A549 (cell line): ENCODE results near the gene PIGV. TPM values are rescaled to one million over a fixed set of nuclear protein-coding genes. Genes with fewer than 3 reads are reported as not detected.
A peak's percentile ranks its signal among the peaks of the same experiment; 100 is the strongest.

Experiments
- ATAC-seq, 2 experiments: fragments of 200-7000 bp in 1 of 2; fragments of >200 bp in 1 of 2; cut with Nextera tagmentation in 1 of 2; cut with Tn5 transposase in 1 of 2; 3 replicates each; pipeline versions ENCODE4 v1.8.0 to v1.9.1; 2018 to 2020; ENCODE audit warnings: mild to moderate bottlenecking in 1 of 2, moderate library complexity in 1 of 2
- CTCF ChIA-PET: fragments of 300-600 bp; sonication (Branson Sonifier 250); formaldehyde crosslinking; extraction: SDS; loops from one replicate; lab custom pipeline; 2021; ENCODE audit warnings: antibody characterized with exemption, inconsistent platforms; lab: Yijun Ruan, JAX
- POLR2A ChIA-PET: fragments of 350-600 bp; formaldehyde crosslinking; extraction: SDS; loops from one replicate; lab custom pipeline; 2021; ENCODE audit warnings: antibody characterized with exemption, inconsistent platforms; lab: Yijun Ruan, JAX
- DNase-seq, 2 experiments: peaks; one replicate each; pipeline versions ENCODE4 v3.0.0 to v3.0.0-alpha.2; 2011 to 2016; ENCODE audit warnings: low read depth in 1 of 2, low spot score in 1 of 2
- FAIRE-seq: peaks from 2 replicates; lab custom pipeline; 2011; peaks lifted over from hg19 to GRCh38; lab: Jason Lieb, UNC
- H3K27ac ChIP-seq, 2 experiments: fragments of >200 bp; sonication (Bioruptor Twin); formaldehyde crosslinking; 3 replicates each; pipeline ENCODE4 v1.5.1; 2016 to 2017
- H3K4me1 ChIP-seq: fragments of >200 bp; sonication (Bioruptor Twin); formaldehyde crosslinking; 3 replicates; pipeline ENCODE4 v1.6.1; 2016
- H3K4me2 ChIP-seq: fragments of >200 bp; sonication (Bioruptor Twin); formaldehyde crosslinking; 3 replicates; pipeline ENCODE4 v1.6.1; 2016
- H3K4me3 ChIP-seq: fragments of >200 bp; sonication (Bioruptor Twin); formaldehyde crosslinking; 3 replicates; pipeline ENCODE4 v1.5.1; 2016
- H3K9me3 ChIP-seq: fragments of >200 bp; sonication (Bioruptor Twin); formaldehyde crosslinking; 3 replicates; pipeline ENCODE4 v1.6.1; 2016
- BHLHE40 ChIP-seq: IDR thresholded peaks from 2 replicates; pipeline ENCODE4 v1.6.1; 2012; ENCODE audit warnings: low read depth, low read length, inconsistent platforms
- CBX8 ChIP-seq: fragments of 200-600 bp; sonication (generic); IDR thresholded peaks from 2 replicates; pipeline ENCODE4 v1.6.1; 2016
- CEBPB ChIP-seq, 2 experiments: fragments of >200 bp in 1 of 2; sonication (Bioruptor Twin) in 1 of 2; formaldehyde crosslinking in 1 of 2; IDR thresholded peaks; 2 replicates each; pipeline ENCODE4 v1.6.1; 2012 to 2016
- CHD2 ChIP-seq: fragments of 150-350 bp; IDR thresholded peaks from 2 replicates; pipeline ENCODE4 v1.6.1; 2014; ENCODE audit warnings: low read length; ENCODE audit not compliant: partially characterized antibody
- CHD4 ChIP-seq: fragments of 200-600 bp; sonication (generic); IDR thresholded peaks from 2 replicates; pipeline ENCODE4 v1.6.1; 2016; ENCODE audit warnings: antibody characterized with exemption, mild to moderate bottlenecking, borderline replicate concordance
- ESRRA ChIP-seq: fragments of 150-350 bp; IDR thresholded peaks from 2 replicates; pipeline ENCODE4 v1.6.1; 2014; ENCODE audit warnings: mild to moderate bottlenecking, low read length, borderline replicate concordance
- FOSL2 ChIP-seq, 2 experiments: fragments of 450-650 bp in 1 of 2; fragments of >200 bp in 1 of 2; sonication (Bioruptor Twin) in 1 of 2; formaldehyde crosslinking; IDR thresholded peaks; 2 replicates each; pipeline versions ENCODE4 v1.5.0 to v1.6.1; 2016 to 2020; ENCODE audit warnings: mild to moderate bottlenecking in 1 of 2, moderate library complexity in 1 of 2
- GATA3 ChIP-seq: IDR thresholded peaks from 2 replicates; pipeline ENCODE4 v1.6.1; 2012; ENCODE audit warnings: borderline replicate concordance
- HOXB13 ChIP-seq: fragments of 250-450 bp; sonication (Bioruptor Pico); IDR thresholded peaks from 2 replicates; pipeline ENCODE4 v1.5.0; 2020; ENCODE audit warnings: low read depth, mild to moderate bottlenecking, moderate library complexity
- JUN ChIP-seq, 2 experiments: fragments of >200 bp; sonication (Bioruptor Twin); formaldehyde crosslinking; IDR thresholded peaks; 2 replicates in 1 of 2; 3 replicates in 1 of 2; pipeline ENCODE4 v1.6.1; 2016 to 2017
- KDM5A ChIP-seq: fragments of 200-600 bp; sonication (generic); IDR thresholded peaks from 2 replicates; pipeline ENCODE4 v1.6.1; 2016; ENCODE audit warnings: antibody characterized with exemption, mild to moderate bottlenecking
- NFE2L2 ChIP-seq: fragments of 150-350 bp; conservative IDR thresholded peaks from 2 replicates; pipeline ENCODE4 v1.6.1; 2014; ENCODE audit warnings: low read length
- RAD21 ChIP-seq, 2 experiments: fragments of >200 bp in 1 of 2; sonication (Bioruptor Twin) in 1 of 2; formaldehyde crosslinking in 1 of 2; IDR thresholded peaks in 1 of 2; conservative IDR thresholded peaks in 1 of 2; 2 replicates in 1 of 2; 3 replicates in 1 of 2; pipeline ENCODE4 v1.6.1; 2012 to 2018; ENCODE audit warnings: inconsistent platforms in 1 of 2
- RARB ChIP-seq: fragments of 250-450 bp; sonication (Bioruptor Pico); IDR thresholded peaks from 2 replicates; pipeline ENCODE4 v1.8.0; 2021; ENCODE audit warnings: mild to moderate bottlenecking, moderate library complexity
- TP53 ChIP-seq: fragments of 250-450 bp; sonication (Bioruptor Pico); IDR thresholded peaks from 2 replicates; pipeline ENCODE4 v1.5.0; 2021; ENCODE audit warnings: mild to moderate bottlenecking, moderate library complexity
- ZSCAN20 ChIP-seq: fragments of 250-450 bp; sonication (Bioruptor Pico); IDR thresholded peaks from 2 replicates; pipeline ENCODE4 v1.8.0; 2022; ENCODE audit warnings: mild to moderate bottlenecking, moderate library complexity
- WGBS: methylation state at CpG from one replicate; pipeline ENCODE4 v1.1.6; 2017; ENCODE audit errors: missing lambda C conversion rate; 5-methylcytosine and 5-hydroxymethylcytosine counted together
- polyA plus RNA-seq, 4 experiments: library from polyadenylated mRNA; depleted of rRNA in 3 of 4; stranded (reverse); fragments of >200 nt; fragmentation: RNase III in 1 of 4; extraction: RNeasy Plus Mini Kit Qiagen cat#74134 plus additional on column Dnase treatment in 1 of 4; gene quantifications; 2 replicates in 3 of 4; 3 replicates in 1 of 4; pipeline ENCODE4 v1.2.3, GENCODE V29; 2011 to 2017
- TF ChIP-seq, protein P1 (sequence below): IDR thresholded peaks from 2 replicates; pipeline ENCODE4 v1.6.1; 2012
- TF ChIP-seq, protein P2 (sequence below): fragments of >200 bp; sonication (Bioruptor Twin); formaldehyde crosslinking; IDR thresholded peaks from 2 replicates; pipeline ENCODE4 v1.6.1; 2016
- TF ChIP-seq, protein P3 (sequence below): IDR thresholded peaks from 2 replicates; pipeline ENCODE4 v1.6.1; 2012; ENCODE audit warnings: low read depth, borderline replicate concordance
- TF ChIP-seq, protein P4 (sequence below): fragments of 250-450 bp; sonication (Bioruptor Pico); IDR thresholded peaks from 2 replicates; pipeline ENCODE4 v1.5.0; 2021; ENCODE audit warnings: mild to moderate bottlenecking, moderate library complexity, borderline replicate concordance

PIGV gene
- polyA plus RNA-seq, 2 of the 4 experiments (the other 2 are of a cell fraction) = 7.0 to 16.2 TPM

DNA sequence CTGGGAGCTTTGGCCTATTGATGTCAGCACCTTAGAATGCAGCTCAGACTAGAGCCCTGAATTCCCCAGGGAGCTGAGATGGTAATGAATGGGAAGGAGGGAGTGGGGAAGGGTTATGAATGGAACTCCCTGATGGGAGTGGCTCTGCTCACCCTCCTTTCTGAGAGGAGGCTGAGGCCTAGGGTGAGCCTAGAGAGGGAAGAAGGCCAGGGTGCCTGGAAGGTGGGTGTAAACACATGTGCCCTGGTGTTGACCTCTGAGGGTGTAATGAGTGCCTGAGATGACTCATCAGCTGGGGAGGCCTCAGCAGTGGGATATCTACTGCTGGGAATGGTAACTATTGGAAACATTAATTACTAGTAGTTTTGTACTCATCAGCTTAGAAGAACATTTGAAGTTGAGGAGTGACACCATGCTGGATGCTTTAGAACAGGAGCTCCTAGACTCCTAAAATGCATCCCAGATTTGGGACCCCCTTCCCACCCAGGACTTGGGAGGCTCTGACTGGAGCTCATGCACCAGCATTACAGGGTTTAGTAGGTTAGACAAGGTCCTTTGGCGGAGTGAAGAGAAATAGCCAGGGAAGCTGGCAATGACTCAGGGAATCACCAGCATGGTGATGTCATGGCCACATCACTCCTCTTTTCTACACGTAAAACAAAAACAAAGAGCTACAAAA, 16.0 kb upstream of the PIGV start:
- no peak for FAIRE-seq
- peak; percentile 71 to 91 for ATAC-seq
- TF ChIP-seq NFE2L2 (no peak), CHD4 (no peak), RARB (CRISPR knock-in tag) (peak; percentile 60; the same call in 1 of the 2 replicates), RAD21 (conservative IDR thresholded peaks at IDR 0.05 in 1 of 2, IDR thresholded peaks at IDR 0.05 in 1 of 2) (no peak), BHLHE40 (no peak), CEBPB (IDR thresholded peaks at IDR 0.05) (no peak), GATA3 (no peak), FOSL2 (IDR thresholded peaks at IDR 0.05) (no peak), FOSL2 (CRISPR knock-in tag; IDR thresholded peaks at IDR 0.05) (peak; percentile 82), CBX8 (no peak), ESRRA (no peak), TP53 (CRISPR knock-in tag) (no peak), ZSCAN20 (CRISPR knock-in tag) (no peak), JUN (IDR thresholded peaks at IDR 0.05) (0 out of 5 replicates have a peak, but pooled peaks of 1 of the 2 experiments have one; percentile 35), KDM5A (no peak)
- TF ChIP-seq, protein P1, sequence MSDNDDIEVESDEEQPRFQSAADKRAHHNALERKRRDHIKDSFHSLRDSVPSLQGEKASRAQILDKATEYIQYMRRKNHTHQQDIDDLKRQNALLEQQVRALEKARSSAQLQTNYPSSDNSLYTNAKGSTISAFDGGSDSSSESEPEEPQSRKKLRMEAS = peak; percentile 56; the same call in 1 of the 2 replicates
- TF ChIP-seq, protein P2, sequence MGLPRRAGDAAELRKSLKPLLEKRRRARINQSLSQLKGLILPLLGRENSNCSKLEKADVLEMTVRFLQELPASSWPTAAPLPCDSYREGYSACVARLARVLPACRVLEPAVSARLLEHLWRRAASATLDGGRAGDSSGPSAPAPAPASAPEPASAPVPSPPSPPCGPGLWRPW = no peak
- TF ChIP-seq, protein P3, sequence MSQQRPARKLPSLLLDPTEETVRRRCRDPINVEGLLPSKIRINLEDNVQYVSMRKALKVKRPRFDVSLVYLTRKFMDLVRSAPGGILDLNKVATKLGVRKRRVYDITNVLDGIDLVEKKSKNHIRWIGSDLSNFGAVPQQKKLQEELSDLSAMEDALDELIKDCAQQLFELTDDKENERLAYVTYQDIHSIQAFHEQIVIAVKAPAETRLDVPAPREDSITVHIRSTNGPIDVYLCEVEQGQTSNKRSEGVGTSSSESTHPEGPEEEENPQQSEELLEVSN = no peak
- TF ChIP-seq, all 56 proteins: peak for 4
- Histone ChIP-seq H3K4me2 (peak overlapping the region; percentile 54), H3K27ac (peak overlapping the region; percentile 3 to 78; a peak in 4 of 6 replicates), H3K4me3 (no peak overlapping the region), H3K9me3 (no peaks in the 10 kb centered on the region), H3K4me1 (peaks cover 29% of the 10 kb centered on the region)
- WGBS = 52% methylated on average over 2 of the region's 2 CpGs
- ChIA-PET POLR2A (no interaction called here), CTCF (interaction anchor here (1.7 kb wide), 1 partner anchor 169 kb away, joined by 9 read pairs; no protein-coding TSS in a partner anchor)
- DNase-seq = peak; percentile 69 to 87

DNA sequence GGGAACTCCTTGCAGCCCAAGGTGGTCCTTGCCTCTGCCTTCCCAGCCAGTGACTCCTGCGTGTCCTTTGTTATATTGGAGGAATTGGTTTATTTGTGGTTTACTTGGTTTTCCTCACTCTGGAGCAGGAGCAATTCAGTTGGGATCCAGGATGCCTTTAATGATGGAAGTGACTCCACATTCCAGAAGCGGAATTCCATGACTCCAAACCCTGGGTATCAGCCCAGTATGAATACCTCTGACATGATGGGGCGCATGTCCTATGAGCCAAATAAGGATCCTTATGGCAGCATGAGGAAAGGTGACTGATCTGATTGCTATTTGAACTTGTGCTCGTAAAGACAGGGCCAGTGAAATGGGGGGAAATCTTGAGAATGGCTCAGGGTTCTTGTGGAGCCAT, 15.1 kb upstream of the PIGV start:
- Histone ChIP-seq H3K4me2 (no peak overlapping the region; the same call in 1 of the 3 replicates), H3K27ac (peak overlapping the region in 1 of 2 experiments; percentile 78; a peak in 3 of 6 replicates), H3K4me1 (peaks cover 29% of the 10 kb centered on the region), H3K9me3 (no peaks in the 10 kb centered on the region), H3K4me3 (no peak overlapping the region)
- ChIA-PET CTCF (interaction anchor here (1.2 to 1.7 kb wide), 2 partner anchors 16 to 170 kb away, joined by 4 to 9 read pairs; no protein-coding TSS in a partner anchor), POLR2A (no interaction called here)
- no peak for FAIRE-seq
- peak; percentile 28 to 47 for DNase-seq
- ATAC-seq = peak; percentile 30 to 39; a peak in 4 of 6 replicates
- WGBS = 46% methylated on average over 3 of the region's 4 CpGs
- TF ChIP-seq GATA3 = peak; percentile 21; the same call in 1 of the 2 replicates
- no peak for TF ChIP-seq HOXB13 (CRISPR knock-in tag)

DNA sequence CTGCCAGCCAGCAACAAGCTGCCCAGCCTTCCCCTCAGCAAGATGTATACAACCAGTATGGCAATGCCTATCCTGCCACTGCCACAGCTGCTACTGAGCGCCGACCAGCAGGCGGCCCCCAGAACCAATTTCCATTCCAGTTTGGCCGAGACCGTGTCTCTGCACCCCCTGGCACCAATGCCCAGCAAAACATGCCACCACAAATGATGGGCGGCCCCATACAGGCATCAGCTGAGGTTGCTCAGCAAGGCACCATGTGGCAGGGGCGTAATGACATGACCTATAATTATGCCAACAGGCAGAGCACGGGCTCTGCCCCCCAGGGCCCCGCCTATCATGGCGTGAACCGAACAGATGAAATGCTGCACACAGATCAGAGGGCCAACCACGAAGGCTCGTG, 13.3 kb upstream of the PIGV start:
- TF ChIP-seq CHD2 = no peak
- TF ChIP-seq, protein P4, sequence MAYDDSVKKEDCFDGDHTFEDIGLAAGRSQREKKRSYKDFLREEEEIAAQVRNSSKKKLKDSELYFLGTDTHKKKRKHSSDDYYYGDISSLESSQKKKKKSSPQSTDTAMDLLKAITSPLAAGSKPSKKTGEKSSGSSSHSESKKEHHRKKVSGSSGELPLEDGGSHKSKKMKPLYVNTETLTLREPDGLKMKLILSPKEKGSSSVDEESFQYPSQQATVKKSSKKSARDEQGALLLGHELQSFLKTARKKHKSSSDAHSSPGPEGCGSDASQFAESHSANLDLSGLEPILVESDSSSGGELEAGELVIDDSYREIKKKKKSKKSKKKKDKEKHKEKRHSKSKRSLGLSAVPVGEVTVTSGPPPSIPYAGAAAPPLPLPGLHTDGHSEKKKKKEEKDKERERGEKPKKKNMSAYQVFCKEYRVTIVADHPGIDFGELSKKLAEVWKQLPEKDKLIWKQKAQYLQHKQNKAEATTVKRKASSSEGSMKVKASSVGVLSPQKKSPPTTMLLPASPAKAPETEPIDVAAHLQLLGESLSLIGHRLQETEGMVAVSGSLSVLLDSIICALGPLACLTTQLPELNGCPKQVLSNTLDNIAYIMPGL (CRISPR knock-in tag) = no peak
- TF ChIP-seq RARB (CRISPR knock-in tag) = no peak
- no peak for TF ChIP-seq ESRRA
- Histone ChIP-seq H3K4me1 (peaks cover 29% of the 10 kb centered on the region), H3K4me2 (no peak overlapping the region), H3K27ac (no peak overlapping the region), H3K9me3 (no peaks in the 10 kb centered on the region), H3K4me3 (no peak overlapping the region)
- WGBS = 100% methylated on average over 2 of the region's 13 CpGs
- FAIRE-seq (no peak), ATAC-seq (no peak), DNase-seq (no peak)
- CTCF ChIA-PET = no interaction called here
- POLR2A ChIA-PET = no interaction called here
